KMS-11 (cell line): ENCODE data around the gene ATRN.
"Not testable (repeated sequence)": the region's sequence is repeated elsewhere in the genome, so short reads cannot be mapped to it uniquely, and the experiment has no call there.

Source experiments
- H2AFZ ChIP-seq: fragments of 200-600 bp; sonication (generic); 2 replicates; pipeline ENCODE4 v1.6.1; 2016; ENCODE audit warnings: antibody characterized with exemption, mixed run types, low read depth
- H3K27ac ChIP-seq: fragments of 200-600 bp; sonication (generic); 2 replicates; pipeline ENCODE4 v1.6.1; 2016; ENCODE audit warnings: mild to moderate bottlenecking, mixed run types
- H3K27me3 ChIP-seq: fragments of 200-600 bp; sonication (generic); 2 replicates; pipeline ENCODE4 v1.6.1; 2017; ENCODE audit warnings: mild to moderate bottlenecking, low read depth, mixed run types, moderate library complexity; ENCODE audit not compliant: insufficient read depth
- H3K36me3 ChIP-seq: fragments of 200-600 bp; sonication (generic); 2 replicates; pipeline ENCODE4 v1.6.1; 2017; ENCODE audit warnings: mild to moderate bottlenecking, mixed run types; ENCODE audit not compliant: insufficient read depth
- H3K4me1 ChIP-seq: fragments of 200-600 bp; sonication (generic); 2 replicates; pipeline ENCODE4 v1.6.1; 2016; ENCODE audit warnings: mild to moderate bottlenecking, low read depth, mixed run types; ENCODE audit not compliant: poor library complexity, severe bottlenecking
- H3K4me2 ChIP-seq: fragments of 200-600 bp; sonication (generic); 2 replicates; pipeline ENCODE4 v1.7.0; 2016; ENCODE audit warnings: mild to moderate bottlenecking, mixed run types
- H3K4me3 ChIP-seq: fragments of 200-600 bp; sonication (generic); IDR thresholded peaks from 2 replicates; pipeline ENCODE4 v1.6.1; 2017; ENCODE audit warnings: low read depth, low read length, mixed read lengths; ENCODE audit not compliant: insufficient read depth
- H3K79me2 ChIP-seq: fragments of 200-600 bp; sonication (generic); 2 replicates; pipeline ENCODE4 v1.6.1; 2016; ENCODE audit warnings: low read depth, mixed run types; ENCODE audit not compliant: insufficient read depth
- H3K9ac ChIP-seq: fragments of 200-600 bp; sonication (generic); 2 replicates; pipeline ENCODE4 v1.6.1; 2016; ENCODE audit warnings: mild to moderate bottlenecking, mixed run types
- H4K20me1 ChIP-seq: fragments of 200-600 bp; sonication (generic); 2 replicates; pipeline ENCODE4 v1.6.1; 2016; ENCODE audit warnings: mild to moderate bottlenecking, mixed run types; ENCODE audit not compliant: insufficient read depth
- TF ChIP-seq, protein P1 (sequence below): fragments of 200-600 bp; sonication (generic); conservative IDR thresholded peaks from 2 replicates; pipeline ENCODE4 v1.6.1; 2017; ENCODE audit warnings: low read depth, mild to moderate bottlenecking, antibody characterized with exemption, low read length, moderate library complexity, mixed read lengths

The ATRN gene

DNA sequence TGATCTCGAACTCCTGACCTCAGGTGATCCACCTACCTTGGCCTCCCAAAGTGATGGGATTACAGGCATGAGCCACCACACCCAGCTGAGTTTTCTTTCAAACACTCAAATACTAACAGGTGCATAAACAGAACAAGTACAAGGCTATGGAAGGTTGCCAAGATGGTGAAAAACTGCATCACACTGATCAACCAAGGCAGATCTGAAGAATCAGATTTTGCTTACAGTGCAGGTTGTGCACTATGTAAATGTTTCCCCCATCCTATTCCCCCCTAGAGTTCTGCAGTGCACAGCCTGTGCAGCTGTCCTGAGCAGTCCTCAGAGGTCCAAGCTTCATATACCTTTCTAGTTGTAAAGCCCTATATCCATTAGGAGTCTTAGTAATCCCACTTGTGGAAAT is 119.3 kb downstream of the ATRN start:
- no peaks in the 10 kb centered on the region for H3K79me2 ChIP-seq
- H2AFZ ChIP-seq: no peak overlapping the region
- H3K9ac ChIP-seq: no peak overlapping the region
- H3K27ac ChIP-seq: no peak overlapping the region
- no peaks in the 10 kb centered on the region for H3K27me3 ChIP-seq
- no peaks in the 10 kb centered on the region for H3K4me1 ChIP-seq
- no peaks in the 10 kb centered on the region for H4K20me1 ChIP-seq
- no peak overlapping the region for H3K4me2 ChIP-seq
- H3K4me3 ChIP-seq: no peak overlapping the region
- TF ChIP-seq, protein P1, sequence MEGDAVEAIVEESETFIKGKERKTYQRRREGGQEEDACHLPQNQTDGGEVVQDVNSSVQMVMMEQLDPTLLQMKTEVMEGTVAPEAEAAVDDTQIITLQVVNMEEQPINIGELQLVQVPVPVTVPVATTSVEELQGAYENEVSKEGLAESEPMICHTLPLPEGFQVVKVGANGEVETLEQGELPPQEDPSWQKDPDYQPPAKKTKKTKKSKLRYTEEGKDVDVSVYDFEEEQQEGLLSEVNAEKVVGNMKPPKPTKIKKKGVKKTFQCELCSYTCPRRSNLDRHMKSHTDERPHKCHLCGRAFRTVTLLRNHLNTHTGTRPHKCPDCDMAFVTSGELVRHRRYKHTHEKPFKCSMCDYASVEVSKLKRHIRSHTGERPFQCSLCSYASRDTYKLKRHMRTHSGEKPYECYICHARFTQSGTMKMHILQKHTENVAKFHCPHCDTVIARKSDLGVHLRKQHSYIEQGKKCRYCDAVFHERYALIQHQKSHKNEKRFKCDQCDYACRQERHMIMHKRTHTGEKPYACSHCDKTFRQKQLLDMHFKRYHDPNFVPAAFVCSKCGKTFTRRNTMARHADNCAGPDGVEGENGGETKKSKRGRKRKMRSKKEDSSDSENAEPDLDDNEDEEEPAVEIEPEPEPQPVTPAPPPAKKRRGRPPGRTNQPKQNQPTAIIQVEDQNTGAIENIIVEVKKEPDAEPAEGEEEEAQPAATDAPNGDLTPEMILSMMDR: no peak
- no peaks in the 10 kb centered on the region for H3K36me3 ChIP-seq

DNA sequence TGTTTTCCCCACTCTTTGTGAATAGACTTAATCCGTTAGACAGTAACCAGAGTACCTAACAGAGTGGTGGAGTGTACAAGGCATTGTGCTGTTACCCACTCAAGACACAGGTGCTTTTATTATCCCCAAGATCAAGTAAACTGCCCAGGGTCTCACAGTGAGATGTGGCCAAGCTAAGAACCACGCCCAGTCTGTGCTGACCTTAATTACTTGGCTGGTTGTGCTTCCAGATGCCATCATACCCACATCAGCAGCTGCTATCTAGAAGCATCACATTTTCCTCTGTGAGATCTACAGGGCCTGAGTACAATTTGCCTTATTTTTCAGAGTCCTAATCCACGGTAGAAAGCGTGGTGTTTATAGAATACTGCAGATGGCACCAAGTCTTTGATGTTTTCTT is 122.1 kb downstream of the ATRN start:
- H2AFZ ChIP-seq: no peak overlapping the region
- no peak overlapping the region for H3K27ac ChIP-seq
- no peak overlapping the region for H3K4me3 ChIP-seq
- H3K27me3 ChIP-seq: no peaks in the 10 kb centered on the region
- TF ChIP-seq, protein P1: no peak
- no peaks in the 10 kb centered on the region for H3K79me2 ChIP-seq
- H3K4me2 ChIP-seq: no peak overlapping the region
- H3K36me3 ChIP-seq: no peaks in the 10 kb centered on the region
- no peak overlapping the region for H3K9ac ChIP-seq
- H4K20me1 ChIP-seq: no peaks in the 10 kb centered on the region
- no peaks in the 10 kb centered on the region for H3K4me1 ChIP-seq

DNA sequence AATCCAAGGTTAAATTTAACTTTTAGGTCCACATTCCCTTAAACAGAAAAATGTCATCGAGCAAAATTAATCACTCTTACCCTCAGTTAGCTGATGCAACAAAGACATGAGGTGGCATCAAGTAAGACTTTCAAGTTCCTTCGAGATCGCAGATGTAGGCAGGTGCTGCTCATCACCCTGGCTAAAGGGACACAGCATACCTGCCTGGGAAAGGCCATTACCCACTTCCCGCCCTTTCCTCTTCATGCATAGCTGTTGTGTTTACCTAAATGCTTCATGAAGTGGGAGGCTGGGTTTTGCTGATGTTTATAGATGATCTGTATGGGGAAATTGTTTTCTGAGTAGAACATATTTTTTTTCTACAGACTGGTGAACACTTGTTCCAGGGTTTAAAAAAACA is 124.7 kb downstream of the ATRN start:
- no peaks in the 10 kb centered on the region for H4K20me1 ChIP-seq
- H3K79me2 ChIP-seq: no peaks in the 10 kb centered on the region
- H3K27me3 ChIP-seq: no peaks in the 10 kb centered on the region
- H2AFZ ChIP-seq: no peak overlapping the region
- no peak overlapping the region for H3K9ac ChIP-seq
- no peak overlapping the region for H3K4me2 ChIP-seq
- no peak overlapping the region for H3K27ac ChIP-seq
- no peak overlapping the region for H3K4me3 ChIP-seq
- TF ChIP-seq, protein P1: no peak
- no peaks in the 10 kb centered on the region for H3K36me3 ChIP-seq
- H3K4me1 ChIP-seq: no peaks in the 10 kb centered on the region

DNA sequence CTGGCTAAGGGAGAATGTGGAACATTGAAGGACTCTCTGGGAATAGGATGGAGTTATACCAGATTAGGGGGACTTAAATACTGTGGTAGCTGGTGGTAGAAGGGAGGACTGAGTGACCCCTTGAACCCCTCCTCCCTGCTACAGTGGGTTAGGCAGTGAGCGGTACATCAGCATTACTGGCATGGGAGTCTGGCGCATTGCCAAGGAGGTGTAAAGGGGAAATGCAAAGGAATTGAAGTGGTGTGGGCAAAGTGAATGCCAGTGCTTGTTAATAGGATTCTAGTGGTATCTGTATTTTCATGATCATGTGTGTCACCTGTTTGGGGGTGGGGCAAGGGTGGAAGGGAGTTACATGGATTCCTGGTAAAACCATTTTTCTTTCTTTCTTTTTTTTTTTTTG is 132.3 kb downstream of the ATRN start:
- Histone ChIP-seq H3K9ac (no peak overlapping the region), H2AFZ (no peak overlapping the region), H3K4me2 (no peak overlapping the region), H3K27ac (no peak overlapping the region), H4K20me1 (no peaks in the 10 kb centered on the region), H3K79me2 (no peaks in the 10 kb centered on the region), H3K36me3 (no peaks in the 10 kb centered on the region), H3K4me1 (no peaks in the 10 kb centered on the region), H3K4me3 (no peak overlapping the region), H3K27me3 (no peaks in the 10 kb centered on the region)
- TF ChIP-seq, protein P1: no peak

DNA sequence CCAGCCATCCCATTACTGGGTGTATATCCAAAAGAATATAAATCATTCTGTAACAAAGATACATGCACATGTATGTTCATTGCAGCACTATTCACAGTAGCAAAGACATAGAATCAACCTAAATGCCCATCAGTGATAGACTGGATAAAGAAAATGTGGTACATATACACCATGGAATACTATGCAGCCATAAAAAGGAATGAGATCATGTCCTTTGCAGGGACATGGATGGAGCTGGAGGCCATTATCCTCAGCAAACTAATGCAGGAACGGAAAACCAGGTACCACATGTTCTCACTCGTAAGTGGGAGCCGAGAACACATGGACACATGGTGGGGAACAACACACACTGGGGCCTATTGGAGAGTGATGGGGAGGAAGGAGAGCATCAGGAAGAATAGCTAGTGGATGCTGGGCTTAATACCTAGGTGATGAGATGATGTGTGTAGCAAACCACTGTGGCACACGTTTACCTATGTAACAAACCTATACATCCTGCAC is 134.6 kb downstream of the ATRN start:
- not testable (repeated sequence) for H3K27ac ChIP-seq, H3K9ac ChIP-seq, H2AFZ ChIP-seq, H4K20me1 ChIP-seq, H3K27me3 ChIP-seq, H3K36me3 ChIP-seq, H3K4me1 ChIP-seq, H3K4me3 ChIP-seq, H3K79me2 ChIP-seq, H3K4me2 ChIP-seq
